SIG-M5 treated with dmso at 0.1 percent for 504 hours (cell line): Measurements from ENCODE around the gene SURF2.
"Not testable (repeated sequence)": the region's sequence is repeated elsewhere in the genome, so short reads cannot be mapped to it uniquely, and the experiment has no call there.

Source experiments
- DNase-seq: peaks from one replicate; lab custom pipeline; 2025; ENCODE audit not compliant: unreplicated experiment; lab: John Stamatoyannopoulos, UW

Gene SURF2

GRCh38 chr9:133356391-133357091 lies at the start of gene SURF2, which contains the start of gene SURF1:
TSS of gene SURF2 (plus strand) at chr9:133356550. CDS start at chr9:133356593, 43 bp downstream.
TSS of gene SURF1 (minus strand) at chr9:133356487. CDS start at chr9:133356453, 34 bp downstream.
- peak; percentile 73 for DNase-seq

- no peak for DNase-seq
Observed at GRCh38 chr9:133307301-133307700, 49.0 kb upstream of the SURF2 start.

GRCh38 chr9:133309608-133310007 lies 46.7 kb upstream of the SURF2 start:
- DNase-seq = no peak

GRCh38 chr9:133315997-133316396 lies 40.4 kb upstream of the SURF2 start:
- no peak for DNase-seq

GRCh38 chr9:133317551-133317950 lies 38.8 kb upstream of the SURF2 start:
- not testable (repeated sequence) for DNase-seq

- no peak for DNase-seq
Observed at GRCh38 chr9:133320421-133320881, 35.9 kb upstream of the SURF2 start.

- no peak for DNase-seq
Observed at GRCh38 chr9:133321411-133321935, 34.9 kb upstream of the SURF2 start.

GRCh38 chr9:133322701-133323100 lies 33.6 kb upstream of the SURF2 start:
- no peak for DNase-seq

GRCh38 chr9:133323211-133323610 lies 33.1 kb upstream of the SURF2 start:
- no peak for DNase-seq

- no peak for DNase-seq
Observed at GRCh38 chr9:133323991-133324703, 32.2 kb upstream of the SURF2 start.

GRCh38 chr9:133327021-133327420 lies 29.3 kb upstream of the SURF2 start:
- not testable (repeated sequence) for DNase-seq

- DNase-seq = no peak
Observed at GRCh38 chr9:133327834-133328484, 28.4 kb upstream of the SURF2 start.

- not testable (repeated sequence) for DNase-seq
Observed at GRCh38 chr9:133329306-133330156, 26.8 kb upstream of the SURF2 start.

GRCh38 chr9:133331221-133331620 lies 25.1 kb upstream of the SURF2 start:
- no peak for DNase-seq

GRCh38 chr9:133331641-133332380 lies 24.5 kb upstream of the SURF2 start:
- no peak for DNase-seq

GRCh38 chr9:133332381-133332730 lies 24.0 kb upstream of the SURF2 start:
- DNase-seq = no peak

- no peak for DNase-seq
Observed at GRCh38 chr9:133333011-133333410, 23.3 kb upstream of the SURF2 start.

- DNase-seq = no peak
Observed at GRCh38 chr9:133333566-133333965, 22.8 kb upstream of the SURF2 start.

- no peak for DNase-seq
Observed at GRCh38 chr9:133334161-133334560, 22.2 kb upstream of the SURF2 start.

GRCh38 chr9:133334888-133335287 lies 21.5 kb upstream of the SURF2 start:
- DNase-seq = not testable (repeated sequence)
